GM12874 (cell line): ENCODE data around the gene CLCA2.

ENCODE experiments used
- CTCF ChIP-seq: IDR thresholded peaks from 2 replicates; pipeline ENCODE4 v1.5.1; 2011; ENCODE audit warnings: low read depth, mild to moderate bottlenecking, control low read depth, low read length, moderate library complexity; ENCODE audit not compliant: insufficient read depth

CLCA2 gene

GRCh38 chr1:86447198-86447790, 23.3 kb downstream of the CLCA2 start:
- no peak for TF ChIP-seq CTCF

GRCh38 chr1:86448670-86449069, 24.7 kb downstream of the CLCA2 start:
- no peak for TF ChIP-seq CTCF

- TF ChIP-seq CTCF: no peak
These were observed 25.1 kb downstream of the CLCA2 start for GRCh38 chr1:86449103-86449502.

GRCh38 chr1:86450847-86451246, 26.9 kb downstream of the CLCA2 start:
- TF ChIP-seq CTCF: no peak

GRCh38 chr1:86453664-86454063, 29.7 kb downstream of the CLCA2 start:
- no peak for TF ChIP-seq CTCF

- TF ChIP-seq CTCF: no peak
These were observed 31.1 kb downstream of the CLCA2 start for GRCh38 chr1:86455073-86455472.

GRCh38 chr1:86460998-86461397, 37.0 kb downstream of the CLCA2 start:
- TF ChIP-seq CTCF: no peak
